H9 (cell line): ENCODE data around the gene CSRNP3. TPM values are rescaled to one million over a fixed set of nuclear protein-coding genes. Genes with fewer than 3 reads are reported as not detected.
A peak's percentile ranks its signal among the peaks of the same experiment; 100 is the strongest.

Experiments
- DNase-seq: peaks from one replicate; pipeline ENCODE4 v3.0.0-alpha.2; 2017
- H2AFZ ChIP-seq: one replicate; pipeline ENCODE4 v1.6.1; 2013; ENCODE audit warnings: mild to moderate bottlenecking, low read length, control low read depth, moderate library complexity
- H2AK5ac ChIP-seq: 2 replicates; pipeline ENCODE4 v1.6.1; 2013; ENCODE audit warnings: low read length, control low read depth, mixed read lengths; ENCODE audit not compliant: insufficient read length
- H2BK120ac ChIP-seq: one replicate; pipeline ENCODE4 v1.6.1; 2013; ENCODE audit warnings: low read depth, mild to moderate bottlenecking, low read length, control low read depth, inconsistent platforms; ENCODE audit not compliant: poor library complexity, severe bottlenecking
- H2BK12ac ChIP-seq: 2 replicates; pipeline ENCODE4 v1.6.1; 2013; ENCODE audit warnings: low read length, control low read depth, mixed read lengths, low read depth; ENCODE audit not compliant: insufficient read length
- H2BK15ac ChIP-seq: 2 replicates; pipeline ENCODE4 v1.6.1; 2013; ENCODE audit warnings: low read depth, low read length, control low read depth
- H2BK20ac ChIP-seq: one replicate; pipeline ENCODE4 v1.6.1; 2013; ENCODE audit warnings: low read depth, mild to moderate bottlenecking, low read length, control low read depth, inconsistent platforms; ENCODE audit not compliant: poor library complexity, severe bottlenecking
- H2BK5ac ChIP-seq: 2 replicates; pipeline ENCODE4 v1.6.1; 2013; ENCODE audit warnings: low read length, control low read depth, mixed read lengths; ENCODE audit not compliant: insufficient read length
- H3K14ac ChIP-seq: 2 replicates; pipeline ENCODE4 v1.6.1; 2013; ENCODE audit warnings: low read length, control low read depth; ENCODE audit not compliant: insufficient read depth
- H3K18ac ChIP-seq: 2 replicates; pipeline ENCODE4 v1.6.1; 2013; ENCODE audit warnings: low read depth, mild to moderate bottlenecking, mixed read lengths, low read length, control low read depth; ENCODE audit not compliant: insufficient read length
- H3K23ac ChIP-seq: 2 replicates; pipeline ENCODE4 v1.6.1; 2013; ENCODE audit warnings: low read length, control low read depth, mixed read lengths, low read depth; ENCODE audit not compliant: insufficient read length
- H3K23me2 ChIP-seq: 2 replicates; pipeline ENCODE4 v1.6.1; 2013; ENCODE audit warnings: low read depth, mild to moderate bottlenecking, mixed read lengths, low read length, control low read depth; ENCODE audit not compliant: insufficient read length, poor library complexity, severe bottlenecking
- H3K27ac ChIP-seq: 2 replicates; pipeline ENCODE4 v1.5.1; 2013; ENCODE audit warnings: low read length, control low read depth, mixed read lengths, low read depth; ENCODE audit not compliant: insufficient read length
- H3K27me3 ChIP-seq: 2 replicates; pipeline ENCODE4 v1.6.1; 2013; ENCODE audit warnings: low read length, control low read depth, inconsistent platforms; ENCODE audit not compliant: insufficient read depth
- H3K4ac ChIP-seq: 2 replicates; pipeline ENCODE4 v1.6.1; 2013; ENCODE audit warnings: low read depth, mild to moderate bottlenecking, control low read depth, inconsistent platforms, low read length, moderate library complexity
- H3K4me1 ChIP-seq: 2 replicates; pipeline ENCODE4 v1.6.1; 2013; ENCODE audit warnings: low read length, control low read depth, inconsistent platforms; ENCODE audit not compliant: insufficient read depth
- H3K4me2 ChIP-seq: 2 replicates; pipeline ENCODE4 v1.6.1; 2013; ENCODE audit warnings: low read length, control low read depth, mixed read lengths; ENCODE audit not compliant: insufficient read length, insufficient read depth
- H3K56ac ChIP-seq: 2 replicates; pipeline ENCODE4 v1.6.1; 2013; ENCODE audit warnings: low read depth, mild to moderate bottlenecking, mixed read lengths, low read length, control low read depth; ENCODE audit not compliant: insufficient read length
- H3K79me1 ChIP-seq: 2 replicates; pipeline ENCODE4 v1.6.1; 2013; ENCODE audit warnings: low read depth, mild to moderate bottlenecking, moderate library complexity, low read length, control low read depth, inconsistent platforms; ENCODE audit not compliant: insufficient read depth, poor library complexity, severe bottlenecking
- H3K79me2 ChIP-seq: 2 replicates; pipeline ENCODE4 v1.6.1; 2013; ENCODE audit warnings: low read length, control low read depth, inconsistent platforms; ENCODE audit not compliant: insufficient read depth
- H3K9ac ChIP-seq: 2 replicates; pipeline ENCODE4 v1.6.1; 2013; ENCODE audit warnings: low read length, control low read depth, mixed read lengths; ENCODE audit not compliant: insufficient read length; ENCODE audit errors: extremely low read depth
- H3K9me3 ChIP-seq: one replicate; pipeline ENCODE4 v1.6.1; 2013; ENCODE audit warnings: low read depth, low read length, inconsistent platforms; ENCODE audit not compliant: control insufficient read depth
- H3T11ph ChIP-seq: one replicate; pipeline ENCODE4 v1.6.1; 2013; ENCODE audit warnings: mild to moderate bottlenecking, low read length, control low read depth, inconsistent platforms
- H4K20me1 ChIP-seq: one replicate; pipeline ENCODE4 v1.6.1; 2013; ENCODE audit not compliant: control insufficient read depth, insufficient read length, insufficient read depth
- H4K5ac ChIP-seq: 2 replicates; pipeline ENCODE4 v1.6.1; 2013; ENCODE audit warnings: low read depth, mild to moderate bottlenecking, mixed read lengths, low read length, control low read depth; ENCODE audit not compliant: insufficient read length
- H4K8ac ChIP-seq: replicated peaks from 2 replicates; pipeline ENCODE4 v1.6.1; 2013; ENCODE audit warnings: low read length, control low read depth, mixed read lengths, low read depth; ENCODE audit not compliant: insufficient read length
- H4K91ac ChIP-seq: 2 replicates; pipeline ENCODE4 v1.6.1; 2013; ENCODE audit warnings: low read depth, mild to moderate bottlenecking, moderate library complexity, mixed read lengths, low read length, control low read depth; ENCODE audit not compliant: insufficient read length
- H3K27ac Mint-ChIP-seq, 3 experiments: 2 replicates in 2 of 3; 3 replicates in 1 of 3; pipeline ENCODE4 v1.8.0; 2020 to 2021; ENCODE audit warnings: mixed read lengths in 3 of 3, mild to moderate bottlenecking in 1 of 3, moderate library complexity in 1 of 3
- H3K27me3 Mint-ChIP-seq: 2 replicates; pipeline ENCODE4 v1.8.0; 2021; ENCODE audit warnings: low read depth, mild to moderate bottlenecking, moderate library complexity, mixed read lengths
- H3K36me3 Mint-ChIP-seq, 3 experiments: 2 replicates in 2 of 3; 3 replicates in 1 of 3; pipeline ENCODE4 v1.8.0; 2020 to 2021; ENCODE audit warnings: low read depth in 3 of 3, mixed read lengths in 3 of 3; ENCODE audit not compliant: insufficient read depth in 1 of 3
- H3K4me1 Mint-ChIP-seq, 2 experiments: 2 replicates each; pipeline ENCODE4 v1.8.0; 2020; ENCODE audit warnings: mixed read lengths in 2 of 2
- H3K4me3 Mint-ChIP-seq, 2 experiments: 2 replicates in 1 of 2; 3 replicates in 1 of 2; pipeline ENCODE4 v1.8.0; 2020 to 2021; ENCODE audit warnings: mild to moderate bottlenecking in 2 of 2, mixed read lengths in 2 of 2, moderate library complexity in 1 of 2
- H3K9me3 Mint-ChIP-seq, 2 experiments: 2 replicates in 1 of 2; 3 replicates in 1 of 2; pipeline ENCODE4 v1.8.0; 2020; ENCODE audit warnings: mild to moderate bottlenecking in 2 of 2, mixed read lengths in 2 of 2, moderate library complexity in 1 of 2
- CTCF ChIP-seq: fragments of 200-600 bp; sonication (generic); conservative IDR thresholded peaks from 3 replicates; pipeline ENCODE4 v1.8.0; 2021; ENCODE audit warnings: antibody characterized with exemption, mild to moderate bottlenecking
- WGBS: extraction: QIAGEN DNeasy Blood & Tissue Kit; methylation state at CpG from one replicate; pipeline ENCODE4 v1.1.7; 2013; ENCODE audit warnings: missing lambda C conversion rate, low lambda C conversion rate, mixed read lengths; ENCODE audit not compliant: insufficient read length; ENCODE audit errors: extremely low coverage; 5-methylcytosine and 5-hydroxymethylcytosine counted together
- total RNA-seq: library from RNA; stranded (reverse); gene quantifications from 2 replicates; pipeline ENCODE4 v1.2.1, GENCODE V29; 2021

CSRNP3 gene
- total RNA-seq, 1 experiment from 2014 or later: 3.6 TPM

- Histone ChIP-seq H3K18ac (no peak overlapping the region), H3K9ac (no peak overlapping the region), H4K8ac (no peak overlapping the region), H3K14ac (no peak overlapping the region), H3K56ac (no peak overlapping the region), H2BK120ac (no peak overlapping the region), H3K23me2 (no peaks in the 10 kb centered on the region), H2BK5ac (no peak overlapping the region), H3K27ac (peak overlapping the region; percentile 59), H4K91ac (no peak overlapping the region), H3K79me2 (no peaks in the 10 kb centered on the region), H2AK5ac (no peak overlapping the region), H2BK15ac (no peak overlapping the region), H3K79me1 (no peaks in the 10 kb centered on the region), H4K20me1 (no peaks in the 10 kb centered on the region), H2BK20ac (no peak overlapping the region), H3K27me3 (no peaks in the 10 kb centered on the region), H3K9me3 (no peaks in the 10 kb centered on the region), H3K4me2 (no peak overlapping the region), H3T11ph (no peak overlapping the region), H2AFZ (no peak overlapping the region), H4K5ac (no peak overlapping the region), H3K4me1 (peaks cover 13% of the 10 kb centered on the region; the same call in 1 of the 2 replicates), H3K23ac (no peak overlapping the region), H2BK12ac (no peak overlapping the region), H3K4ac (no peak overlapping the region)
- no peak for TF ChIP-seq CTCF
- peaks cover 0 to 2% (median 0%) of the 10 kb centered on the region in 3 experiments; a peak in 2 of 7 replicates for H3K36me3 Mint-ChIP-seq
- WGBS: no CpG with 5 or more reads among the region's 4 CpGs
- peaks cover 0 to 3% of the 10 kb centered on the region in 2 experiments; a peak in 1 of 5 replicates for H3K9me3 Mint-ChIP-seq
- DNase-seq: no peak
- peak overlapping the region; percentile 90 to 96 (median 96) for H3K27ac Mint-ChIP-seq
- H3K4me3 Mint-ChIP-seq: 0 out of 5 replicates have a peak overlapping the region, but pooled peaks of 1 of the 2 experiments have one; percentile 2
- peaks cover 47 to 49% of the 10 kb centered on the region in 2 experiments for H3K4me1 Mint-ChIP-seq
- no peaks in the 10 kb centered on the region for H3K27me3 Mint-ChIP-seq
These were observed 228.4 kb downstream of the CSRNP3 start for GRCh38 chr2:165697748-165698443.
